H1 (cell line): ENCODE measurements around the gene GMPPA. TPM values are rescaled to one million over a fixed set of nuclear protein-coding genes. Genes with fewer than 3 reads are reported as not detected.

Experiments
- CTCF ChIA-PET: fragments of 300-600 bp; sonication (Branson Sonifier 250); formaldehyde crosslinking; loops from one replicate; lab custom pipeline; 2021; ENCODE audit not compliant: partially characterized antibody; lab: Charles Lee
- POLR2A ChIA-PET: fragments of 300-600 bp; sonication (Branson Sonifier 250); formaldehyde crosslinking; loops from one replicate; lab custom pipeline; 2021; ENCODE audit warnings: inconsistent platforms; ENCODE audit not compliant: partially characterized antibody; lab: Charles Lee
- DNase-seq, 2 experiments: peaks; one replicate each; pipeline versions ENCODE4 v3.0.0 to v3.0.0-alpha.2; 2010 to 2022; ENCODE audit warnings: low spot score in 2 of 2, low read depth in 1 of 2, mixed read lengths in 1 of 2
- FAIRE-seq: peaks from 2 replicates; lab custom pipeline; 2011; peaks lifted over from hg19 to GRCh38; lab: Jason Lieb, UNC
- H2AFZ ChIP-seq: 2 replicates; pipeline ENCODE4 v1.8.1; 2012; ENCODE audit warnings: low read length, inconsistent platforms
- H2AK5ac ChIP-seq: 2 replicates; pipeline ENCODE4 v1.6.1; 2013; ENCODE audit warnings: low read depth, low read length
- H2BK120ac ChIP-seq: replicated peaks from 2 replicates; pipeline ENCODE3; 2013; ENCODE audit warnings: low read depth, low read length, inconsistent platforms
- H2BK12ac ChIP-seq: 2 replicates; pipeline ENCODE4 v1.6.1; 2013; ENCODE audit warnings: low read depth, low read length
- H2BK15ac ChIP-seq: 2 replicates; pipeline ENCODE4 v1.6.1; 2013; ENCODE audit warnings: low read length
- H2BK20ac ChIP-seq: 2 replicates; pipeline ENCODE4 v1.6.1; 2013; ENCODE audit warnings: low read length
- H2BK5ac ChIP-seq: 2 replicates; pipeline ENCODE4 v1.6.1; 2013; ENCODE audit warnings: low read depth, low read length
- H3K14ac ChIP-seq: 2 replicates; pipeline ENCODE4 v1.6.1; 2013; ENCODE audit warnings: inconsistent platforms; ENCODE audit not compliant: insufficient read length
- H3K18ac ChIP-seq: 2 replicates; pipeline ENCODE4 v1.6.1; 2013; ENCODE audit warnings: low read length; ENCODE audit errors: extremely low read depth
- H3K23ac ChIP-seq: 2 replicates; pipeline ENCODE4 v1.6.1; 2013; ENCODE audit warnings: inconsistent platforms; ENCODE audit not compliant: insufficient read length
- H3K23me2 ChIP-seq: 2 replicates; pipeline ENCODE4 v1.6.1; 2013; ENCODE audit warnings: low read depth, low read length
- H3K27ac ChIP-seq: 2 replicates; pipeline ENCODE4 v1.6.1; 2011; ENCODE audit warnings: low read depth, low read length, inconsistent platforms
- H3K27me3 ChIP-seq, 4 experiments: replicated peaks in 1 of 4; 1 replicate in 1 of 4; 2 replicates in 3 of 4; pipeline versions ENCODE4 v1.6.1 to v1.8.1; 2011 to 2013; ENCODE audit warnings: low read length in 3 of 4, mild to moderate bottlenecking in 3 of 4, inconsistent platforms in 2 of 4, mixed read lengths in 2 of 4, moderate library complexity in 1 of 4; ENCODE audit not compliant: control insufficient read depth in 3 of 4, insufficient read depth in 3 of 4; ENCODE audit errors: extremely low read depth in 1 of 4
- H3K36me3 ChIP-seq, 4 experiments: 2 replicates each; pipeline versions ENCODE4 v1.6.1 to v1.8.1; 2011 to 2013; ENCODE audit warnings: mild to moderate bottlenecking in 4 of 4, low read length in 3 of 4, moderate library complexity in 2 of 4, control low read depth in 1 of 4, inconsistent platforms in 1 of 4; ENCODE audit not compliant: insufficient read depth in 4 of 4, control insufficient read depth in 2 of 4
- H3K4ac ChIP-seq: replicated peaks from 2 replicates; pipeline ENCODE3; 2013; ENCODE audit warnings: low read length, low read depth, mixed read lengths, inconsistent platforms; ENCODE audit not compliant: insufficient read length
- H3K4me1 ChIP-seq, 4 experiments: replicated peaks in 1 of 4; 1 replicate in 1 of 4; 2 replicates in 3 of 4; pipeline versions ENCODE4 v1.6.1 to v1.8.1; 2011 to 2013; ENCODE audit warnings: low read length in 3 of 4, inconsistent platforms in 2 of 4, mixed read lengths in 1 of 4; ENCODE audit not compliant: insufficient read depth in 4 of 4, control insufficient read depth in 3 of 4
- H3K4me2 ChIP-seq, 2 experiments: 2 replicates each; pipeline versions ENCODE4 v1.6.1 to v1.8.1; 2011 to 2013; ENCODE audit warnings: low read depth in 2 of 2, low read length in 2 of 2, control low read depth in 1 of 2, inconsistent platforms in 1 of 2, mild to moderate bottlenecking in 1 of 2; ENCODE audit not compliant: insufficient read depth in 1 of 2
- H3K4me3 ChIP-seq, 4 experiments: fragments of 200-600, 300-600 bp in 1 of 4; sonication (generic), shearing (Covaris generic), sonication (Bioruptor Twin) in 1 of 4; 2 replicates each; pipeline versions ENCODE4 v1.5.1 to v1.8.1; 2011 to 2016; ENCODE audit warnings: low read length in 4 of 4, low read depth in 3 of 4, control low read depth in 2 of 4, inconsistent platforms in 2 of 4, mild to moderate bottlenecking in 2 of 4, mixed read lengths in 1 of 4, moderate library complexity in 1 of 4; ENCODE audit not compliant: insufficient read depth in 2 of 4; ENCODE audit errors: extremely low read depth in 1 of 4
- H3K56ac ChIP-seq: replicated peaks from 2 replicates; pipeline ENCODE3; 2013; ENCODE audit warnings: low read depth, mild to moderate bottlenecking, mixed read lengths, low read length, inconsistent platforms; ENCODE audit not compliant: insufficient read length
- H3K79me1 ChIP-seq: 2 replicates; pipeline ENCODE4 v1.6.1; 2013; ENCODE audit warnings: low read depth, low read length, control low read depth
- H3K79me2 ChIP-seq, 2 experiments: 2 replicates each; pipeline versions ENCODE4 v1.6.1 to v1.8.1; 2012 to 2013; ENCODE audit warnings: low read length in 2 of 2, mild to moderate bottlenecking in 2 of 2, inconsistent platforms in 1 of 2; ENCODE audit not compliant: insufficient read depth in 2 of 2, control insufficient read depth in 1 of 2
- H3K9ac ChIP-seq, 4 experiments: replicated peaks in 1 of 4; 1 replicate in 1 of 4; 2 replicates in 3 of 4; pipeline versions ENCODE4 v1.6.1 to v1.8.1; 2011 to 2013; ENCODE audit warnings: low read depth in 3 of 4, low read length in 3 of 4, control low read depth in 2 of 4, mild to moderate bottlenecking in 2 of 4, moderate library complexity in 2 of 4, inconsistent platforms in 1 of 4; ENCODE audit errors: extremely low read depth in 1 of 4
- H3K9me3 ChIP-seq, 2 experiments: 2 replicates each; pipeline versions ENCODE4 v1.6.1 to v1.8.1; 2012 to 2013; ENCODE audit warnings: mild to moderate bottlenecking in 2 of 2, moderate library complexity in 2 of 2, control low read depth in 1 of 2, inconsistent platforms in 1 of 2, low read depth in 1 of 2, low read length in 1 of 2, mixed read lengths in 1 of 2; ENCODE audit not compliant: insufficient read depth in 2 of 2
- H4K20me1 ChIP-seq, 2 experiments: replicated peaks in 1 of 2; 2 replicates each; pipeline versions ENCODE3 to v1.8.1; 2011 to 2013; ENCODE audit warnings: inconsistent platforms in 2 of 2, low read length in 2 of 2, mild to moderate bottlenecking in 1 of 2; ENCODE audit not compliant: insufficient read depth in 2 of 2, control insufficient read depth in 1 of 2
- H4K5ac ChIP-seq: 2 replicates; pipeline ENCODE4 v1.6.1; 2013; ENCODE audit warnings: low read length, low read depth, mixed read lengths, inconsistent platforms; ENCODE audit not compliant: insufficient read length
- H4K8ac ChIP-seq: 2 replicates; pipeline ENCODE4 v1.8.0; 2013; ENCODE audit warnings: mild to moderate bottlenecking, moderate library complexity, low read length, inconsistent platforms; ENCODE audit not compliant: insufficient read depth; ENCODE audit errors: extremely low read depth
- H4K91ac ChIP-seq: replicated peaks from 2 replicates; pipeline ENCODE3; 2013; ENCODE audit warnings: low read length, mixed read lengths, inconsistent platforms; ENCODE audit not compliant: insufficient read length
- EP300 ChIP-seq, 2 experiments: IDR thresholded peaks; 1 replicate in 1 of 2; 2 replicates in 1 of 2; pipeline ENCODE4 v1.6.1; 2011 to 2012; ENCODE audit warnings: low read depth in 2 of 2, low read length in 2 of 2, mild to moderate bottlenecking in 2 of 2, borderline replicate concordance in 1 of 2, inconsistent platforms in 1 of 2, moderate library complexity in 1 of 2
- EZH2 ChIP-seq: fragments of 200-600 bp; sonication (generic); IDR thresholded peaks from 2 replicates; pipeline ENCODE4 v1.7.1; 2012; ENCODE audit warnings: low read depth, mild to moderate bottlenecking, moderate library complexity, low read length, inconsistent platforms; ENCODE audit not compliant: severe bottlenecking
- KDM1A ChIP-seq: fragments of 200-600, 300-600 bp; sonication (generic); IDR thresholded peaks from 2 replicates; pipeline ENCODE4 v1.7.1; 2016; ENCODE audit warnings: mild to moderate bottlenecking, low read length, borderline replicate concordance
- KDM4A ChIP-seq: IDR thresholded peaks from one replicate; pipeline ENCODE4 v1.7.1; 2012; ENCODE audit warnings: low read depth, mild to moderate bottlenecking, moderate library complexity, low read length, inconsistent platforms; ENCODE audit not compliant: severe bottlenecking
- KDM5A ChIP-seq: fragments of 200-600 bp; IDR thresholded peaks from 2 replicates; pipeline ENCODE4 v1.7.1; 2012; ENCODE audit warnings: mild to moderate bottlenecking, low read length, inconsistent platforms, mixed read lengths
- RAD21 ChIP-seq, 2 experiments: IDR thresholded peaks in 1 of 2; conservative IDR thresholded peaks in 1 of 2; 2 replicates each; pipeline ENCODE4 v1.6.1; 2011; ENCODE audit warnings: low read depth in 2 of 2, low read length in 2 of 2, improper control_type of control experiment in 1 of 2, inconsistent platforms in 1 of 2, mild to moderate bottlenecking in 1 of 2, moderate library complexity in 1 of 2
- TAF1 ChIP-seq: IDR thresholded peaks from 2 replicates; pipeline ENCODE4 v1.6.1; 2011; ENCODE audit warnings: mild to moderate bottlenecking, low read depth, low read length
- TEAD4 ChIP-seq: IDR thresholded peaks from 2 replicates; pipeline ENCODE4 v1.6.1; 2012; ENCODE audit warnings: low read depth, low read length, inconsistent platforms, mixed read lengths
- WGBS, 2 experiments: shearing (Covaris generic) in 1 of 2; methylation state at CpG; one replicate each; pipeline versions ENCODE4 v1.1.6 to v1.1.7; 2013 to 2015; ENCODE audit warnings: low lambda C conversion rate in 2 of 2, mixed read lengths in 2 of 2, inconsistent platforms in 1 of 2, low coverage in 1 of 2, missing lambda C conversion rate in 1 of 2; ENCODE audit not compliant: insufficient replicate concordance in 2 of 2, insufficient coverage in 1 of 2, insufficient read length in 1 of 2; ENCODE audit errors: extremely low coverage in 1 of 2, missing lambda C conversion rate in 1 of 2; 5-methylcytosine and 5-hydroxymethylcytosine counted together
- polyA plus RNA-seq, 7 experiments: library from polyadenylated mRNA; depleted of rRNA in 3 of 7; stranded (reverse) in 5 of 7; unstranded in 2 of 7; fragments of >200 nt in 5 of 7; fragments of 200-250 nt in 2 of 7; gene quantifications; 1 replicate in 5 of 7; 2 replicates in 1 of 7; 4 replicates in 1 of 7; pipeline versions ENCODE4 v1.2.1 to v1.2.3, GENCODE V29; 2011 to 2013; ENCODE audit warnings: missing spikeins in 2 of 7, mixed read lengths in 2 of 7
- total RNA-seq: library from RNA; stranded (reverse); fragmentation: NEBNext Ultra II Directional; extraction: Animal tissue kit (Norgen Biotek cat#: 25700); gene quantifications from 2 replicates; pipeline ENCODE4 v1.2.1, GENCODE V29; 2021
- TF ChIP-seq, protein P1 (sequence below), 3 experiments: IDR thresholded peaks; 1 replicate in 2 of 3; 2 replicates in 1 of 3; pipeline versions ENCODE4 v1.5.1 to v1.6.1; 2011; ENCODE audit warnings: low read length in 3 of 3, mild to moderate bottlenecking in 3 of 3, inconsistent platforms in 2 of 3, low read depth in 1 of 3, moderate library complexity in 1 of 3; ENCODE audit not compliant: insufficient read depth in 1 of 3; ENCODE audit errors: control extremely low read depth in 1 of 3

Gene GMPPA
- total and polyA plus RNA-seq, 2 of the 8 experiments (the other 6 are each of a cell fraction or from before 2014, with no cell fraction given): 34.3 to 98.8 TPM

DNA sequence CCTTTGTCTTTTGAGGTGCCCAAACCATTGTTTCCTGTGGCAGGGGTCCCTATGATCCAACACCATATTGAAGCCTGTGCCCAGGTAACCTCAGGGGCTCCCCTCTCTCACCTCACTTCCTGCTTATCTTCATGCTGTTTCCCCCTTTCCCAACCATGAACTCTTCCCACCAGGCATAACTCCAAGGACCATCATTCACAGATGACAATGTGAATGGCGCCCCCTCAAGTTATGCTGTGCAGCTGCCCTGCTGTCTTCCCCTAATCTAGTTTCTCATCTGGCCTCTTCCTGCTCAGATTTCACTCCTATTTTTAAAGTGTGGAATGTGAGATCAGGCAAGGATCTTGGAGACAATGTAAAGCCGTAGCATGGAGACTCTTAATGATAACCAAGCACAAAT, 1.4 kb downstream of the GMPPA start:
- no peak overlapping the region for H3K4ac ChIP-seq
- WGBS, 2 experiments: 74% methylated on average over 2 of the region's 2 CpGs; no CpG with 5 or more reads in 1 of the 2 experiments
- H2BK15ac ChIP-seq: no peak overlapping the region
- H2BK12ac ChIP-seq: no peak overlapping the region
- H2BK20ac ChIP-seq: 0 out of 2 replicates have a peak overlapping the region, but pooled peaks have one; percentile 67
- no peak overlapping the region for H4K8ac ChIP-seq
- FAIRE-seq (peak; percentile 28), DNase-seq (no peak)
- peak overlapping the region; percentile 5 for H4K91ac ChIP-seq
- H3K9ac ChIP-seq: no peak overlapping the region
- peak overlapping the region; percentile 97 to 99; a peak in 2 of 4 replicates for H3K4me2 ChIP-seq
- no peak overlapping the region for H2AFZ ChIP-seq
- no peak overlapping the region for H3K14ac ChIP-seq
- no peak overlapping the region for H2AK5ac ChIP-seq
- H3K4me1 ChIP-seq: peaks cover 9 to 41% (median 21%) of the 10 kb centered on the region in 4 experiments
- H3K18ac ChIP-seq: no peak overlapping the region
- ChIA-PET CTCF (interaction anchor here (0.7 to 113.1 kb wide), 7 partner anchors 11 to 1174 kb away, joined by 3 to 7248 read pairs (median 5); partner anchors contain the start of genes ASIC4, CHPF, DES and GMPPA), POLR2A (interaction anchor here (0.9 to 19.9 kb wide), 7 partner anchors 9 to 27 kb away, joined by 3 to 216 read pairs (median 11); partner anchors contain the start of gene ASIC4)
- H3K56ac ChIP-seq: no peak overlapping the region
- H3K4me3 ChIP-seq: 0 out of 8 replicates have a peak overlapping the region, but pooled peaks of 1 of the 4 experiments have one; percentile 72
- H3K23ac ChIP-seq: no peak overlapping the region
- H2BK5ac ChIP-seq: no peak overlapping the region
- no peak overlapping the region for H2BK120ac ChIP-seq
- no peaks in the 10 kb centered on the region for H3K9me3 ChIP-seq
- peaks cover 0 to 7% (median 0%) of the 10 kb centered on the region in 4 experiments; a peak in 2 of 8 replicates for H3K36me3 ChIP-seq
- no peak overlapping the region for H3K27ac ChIP-seq
- H3K23me2 ChIP-seq: peaks cover 24% of the 10 kb centered on the region
- no peaks in the 10 kb centered on the region for H3K79me2 ChIP-seq
- no peaks in the 10 kb centered on the region for H4K20me1 ChIP-seq
- H4K5ac ChIP-seq: no peak overlapping the region
- no peaks in the 10 kb centered on the region; the same call in 1 of the 2 replicates for H3K79me1 ChIP-seq
- H3K27me3 ChIP-seq: peaks cover 20 to 30% (median 26%) of the 10 kb centered on the region in 4 experiments
- TF ChIP-seq EZH2: peak; percentile 12
- no peak for TF ChIP-seq KDM1A
- TF ChIP-seq KDM4A: no peak
- no peak for TF ChIP-seq KDM5A
- TF ChIP-seq, protein P1, sequence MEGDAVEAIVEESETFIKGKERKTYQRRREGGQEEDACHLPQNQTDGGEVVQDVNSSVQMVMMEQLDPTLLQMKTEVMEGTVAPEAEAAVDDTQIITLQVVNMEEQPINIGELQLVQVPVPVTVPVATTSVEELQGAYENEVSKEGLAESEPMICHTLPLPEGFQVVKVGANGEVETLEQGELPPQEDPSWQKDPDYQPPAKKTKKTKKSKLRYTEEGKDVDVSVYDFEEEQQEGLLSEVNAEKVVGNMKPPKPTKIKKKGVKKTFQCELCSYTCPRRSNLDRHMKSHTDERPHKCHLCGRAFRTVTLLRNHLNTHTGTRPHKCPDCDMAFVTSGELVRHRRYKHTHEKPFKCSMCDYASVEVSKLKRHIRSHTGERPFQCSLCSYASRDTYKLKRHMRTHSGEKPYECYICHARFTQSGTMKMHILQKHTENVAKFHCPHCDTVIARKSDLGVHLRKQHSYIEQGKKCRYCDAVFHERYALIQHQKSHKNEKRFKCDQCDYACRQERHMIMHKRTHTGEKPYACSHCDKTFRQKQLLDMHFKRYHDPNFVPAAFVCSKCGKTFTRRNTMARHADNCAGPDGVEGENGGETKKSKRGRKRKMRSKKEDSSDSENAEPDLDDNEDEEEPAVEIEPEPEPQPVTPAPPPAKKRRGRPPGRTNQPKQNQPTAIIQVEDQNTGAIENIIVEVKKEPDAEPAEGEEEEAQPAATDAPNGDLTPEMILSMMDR (IDR thresholded peaks at IDR 0.05; ENCODE audit: control extremely low read depth in 1 of 3, insufficient read depth in 1 of 3, low read depth in 1 of 3, low read length in 3 of 3): peak in 2 of 3 experiments; percentile 43 to 58; a peak in 3 of 4 replicates
- peak; percentile 43; the same call in 1 of the 2 replicates for TF ChIP-seq TEAD4
- TF ChIP-seq RAD21 (IDR thresholded peaks at IDR 0.05 in 1 of 2, conservative IDR thresholded peaks at IDR 0.05 in 1 of 2; ENCODE audit: low read depth in 2 of 2, low read length in 2 of 2): peak; percentile 24 to 43; a peak in 3 of 4 replicates
- no peak for TF ChIP-seq EP300 (IDR thresholded peaks at IDR 0.05; ENCODE audit: borderline replicate concordance in 1 of 2, low read depth in 2 of 2, low read length in 2 of 2)
- no peak for TF ChIP-seq TAF1
